ENCODE results near the gene TENM3.

DNA sequence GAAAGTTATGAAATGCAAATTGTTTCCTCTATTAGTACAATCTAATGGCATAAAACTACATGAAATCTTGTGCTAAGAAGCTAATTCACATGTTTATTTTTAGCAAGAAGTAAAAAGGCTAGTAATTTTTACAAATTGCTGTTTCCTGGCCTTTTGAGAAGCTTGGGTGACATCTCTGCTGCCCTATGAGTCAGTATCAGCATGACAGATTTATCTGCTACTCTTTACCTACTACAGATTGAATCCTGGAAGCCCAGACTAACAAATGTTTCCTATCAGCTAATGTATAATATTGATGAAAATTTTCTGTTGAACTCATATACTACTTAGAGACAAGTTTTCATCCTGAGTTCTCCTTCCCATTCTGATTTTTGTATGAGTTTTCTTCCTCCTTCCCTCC is 441.6 kb downstream of the TENM3 start:
- TF ChIP-seq GATA3 (IDR thresholded peaks at IDR 0.05; ENCODE audit: low read depth, low read length): no peak
- TF ChIP-seq GATA2 (IDR thresholded peaks at IDR 0.05; ENCODE audit: low read depth, low read length): no peak

Data from SH-SY5Y (cell line).